WI38 (cell line): Measurements from ENCODE around the gene OSBP2.

ENCODE experiments used
- H3K4me3 ChIP-seq: 2 replicates; pipeline ENCODE4 v1.5.1; 2011; ENCODE audit warnings: low read depth, mild to moderate bottlenecking, control low read depth, low read length
- CTCF ChIP-seq: IDR thresholded peaks from 2 replicates; pipeline ENCODE4 v1.5.1; 2012; ENCODE audit warnings: low read depth, mild to moderate bottlenecking, control low read depth, low read length

OSBP2 gene

GRCh38 chr22:30925667-30926066, 231.0 kb downstream of the OSBP2 start:
- TF ChIP-seq CTCF = no peak
- no peak overlapping the region for H3K4me3 ChIP-seq

- H3K4me3 ChIP-seq = no peak overlapping the region
- TF ChIP-seq CTCF = no peak
These were observed 232.0 kb downstream of the OSBP2 start for GRCh38 chr22:30926706-30927105.

- H3K4me3 ChIP-seq = no peak overlapping the region
- TF ChIP-seq CTCF = no peak
These were observed 233.1 kb downstream of the OSBP2 start for GRCh38 chr22:30927806-30928205.

- TF ChIP-seq CTCF = no peak
These were observed 233.7 kb downstream of the OSBP2 start for GRCh38 chr22:30928401-30928800.

GRCh38 chr22:30930228-30930627, 235.6 kb downstream of the OSBP2 start:
- TF ChIP-seq CTCF = no peak

More at GRCh38 chr22:30928401-30928800, 233.7 kb downstream of the OSBP2 start:
- H3K4me3 ChIP-seq = no peak overlapping the region

GRCh38 chr22:30931541-30932300, 237.0 kb downstream of the OSBP2 start:
- H3K4me3 ChIP-seq = no peak overlapping the region
- no peak for TF ChIP-seq CTCF

More at GRCh38 chr22:30930228-30930627, 235.6 kb downstream of the OSBP2 start:
- H3K4me3 ChIP-seq = no peak overlapping the region

GRCh38 chr22:30932661-30933060, 238.0 kb downstream of the OSBP2 start:
- H3K4me3 ChIP-seq = no peak overlapping the region
- TF ChIP-seq CTCF = no peak
